DOHH2 (cell line): ENCODE measurements around the gene TBX3.

Experiments used
- H3F3A ChIP-seq: fragments of 200-600 bp; sonication (generic), shearing (Covaris generic); 2 replicates; pipeline ENCODE4 v1.6.0; 2016; ENCODE audit warnings: antibody characterized with exemption, mild to moderate bottlenecking; ENCODE audit not compliant: control insufficient read depth, insufficient read depth
- H3K27ac ChIP-seq: fragments of 200-600 bp; sonication (generic); 2 replicates; pipeline ENCODE4 v1.5.1; 2014; ENCODE audit warnings: low read depth, mild to moderate bottlenecking, low read length, moderate library complexity
- H3K27me3 ChIP-seq: fragments of 200-600 bp; sonication (generic); 2 replicates; pipeline ENCODE4 v1.6.1; 2014; ENCODE audit warnings: mild to moderate bottlenecking, low read length, mixed read lengths; ENCODE audit not compliant: control insufficient read depth
- H3K36me3 ChIP-seq: fragments of 200-600 bp; sonication (generic); 2 replicates; pipeline ENCODE4 v1.6.1; 2014; ENCODE audit warnings: mild to moderate bottlenecking, low read length, moderate library complexity, mixed read lengths; ENCODE audit not compliant: control insufficient read depth
- H3K4me1 ChIP-seq: fragments of 200-600 bp; sonication (generic); 2 replicates; pipeline ENCODE4 v1.6.1; 2014; ENCODE audit warnings: mild to moderate bottlenecking, low read length, mixed read lengths; ENCODE audit not compliant: control insufficient read depth
- H3K4me2 ChIP-seq: fragments of 200-600 bp; sonication (generic); 2 replicates; pipeline ENCODE4 v1.6.0; 2014; ENCODE audit warnings: mild to moderate bottlenecking, low read length, moderate library complexity
- H3K4me3 ChIP-seq: fragments of 200-600 bp; sonication (generic); 2 replicates; pipeline ENCODE4 v1.5.1; 2014; ENCODE audit warnings: mild to moderate bottlenecking, low read length, mixed read lengths
- H3K79me2 ChIP-seq: fragments of 200-600 bp; sonication (generic); 2 replicates; pipeline ENCODE4 v1.6.1; 2014; ENCODE audit warnings: mild to moderate bottlenecking, low read length, mixed read lengths; ENCODE audit not compliant: control insufficient read depth
- H3K9me2 ChIP-seq: fragments of 200-600 bp; sonication (generic); replicated peaks from 2 replicates; pipeline ENCODE4 v1.6.1; 2014; ENCODE audit warnings: mild to moderate bottlenecking, low read length, mixed read lengths; ENCODE audit not compliant: control insufficient read depth
- H3K9me3 ChIP-seq: fragments of 200-600 bp; sonication (generic); 2 replicates; pipeline ENCODE4 v1.6.1; 2014; ENCODE audit warnings: antibody characterized with exemption, low read length, mixed read lengths; ENCODE audit not compliant: control insufficient read depth, insufficient read depth
- H4K20me1 ChIP-seq: fragments of 200-600 bp; sonication (generic); 2 replicates; pipeline ENCODE4 v1.6.0; 2014; ENCODE audit warnings: low read depth, mild to moderate bottlenecking, antibody characterized with exemption, low read length, moderate library complexity; ENCODE audit not compliant: control insufficient read depth, insufficient read depth
- EZH2phosphoT487 ChIP-seq: fragments of 200-600 bp; sonication (generic); IDR thresholded peaks from 2 replicates; pipeline ENCODE4 v1.6.1; 2017; ENCODE audit warnings: borderline replicate concordance, mild to moderate bottlenecking, antibody characterized with exemption, low read length, moderate library complexity, mixed read lengths
- TF ChIP-seq, protein P1 (sequence below): fragments of 200-600 bp; sonication (generic); IDR thresholded peaks from one replicate; pipeline ENCODE4 v1.5.1; 2014; ENCODE audit warnings: antibody characterized with exemption, mild to moderate bottlenecking, low read depth, low read length; ENCODE audit not compliant: poor library complexity, severe bottlenecking

Gene TBX3

DNA sequence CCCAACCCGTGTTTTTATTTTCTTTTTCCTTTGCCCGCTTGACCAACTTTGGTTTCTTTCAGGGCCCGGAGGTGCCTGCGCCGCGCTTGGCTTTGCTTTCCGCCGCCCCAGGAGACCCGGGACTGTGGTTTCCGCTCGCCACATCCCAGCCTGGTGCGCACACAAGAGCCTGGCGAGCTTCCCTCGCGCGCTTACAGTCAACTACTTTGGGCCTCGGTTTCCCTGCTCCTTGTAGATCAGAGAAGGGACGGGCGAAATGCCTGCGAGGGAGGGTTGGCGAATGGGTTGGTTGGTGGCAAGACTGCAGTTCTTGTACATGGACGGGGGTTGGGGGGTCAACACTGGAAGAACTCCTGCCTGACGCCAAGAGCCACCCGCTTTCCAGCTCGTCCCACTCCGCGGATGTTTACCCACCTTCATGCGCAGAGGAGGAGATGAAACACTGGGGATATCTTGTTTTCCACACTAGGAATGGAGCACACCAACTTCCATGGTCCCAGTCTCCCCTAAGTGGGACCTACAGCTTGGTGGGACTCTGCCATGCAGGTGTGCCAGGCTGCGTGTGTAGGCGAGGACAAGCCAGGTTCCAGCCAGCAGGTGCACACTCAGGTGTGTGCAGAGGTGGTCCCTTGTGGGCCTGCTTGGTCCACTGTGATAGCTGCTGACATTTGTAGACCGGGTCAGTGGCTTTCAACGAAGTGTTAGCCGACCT, 16.6 kb upstream of the TBX3 start:
- no peaks in the 10 kb centered on the region for H4K20me1 ChIP-seq
- H3K27ac ChIP-seq, result no peak overlapping the region
- no peaks in the 10 kb centered on the region for H3K36me3 ChIP-seq
- H3F3A ChIP-seq, result no peaks in the 10 kb centered on the region
- H3K4me2 ChIP-seq, result no peak overlapping the region
- peaks cover 3% of the 10 kb centered on the region; the same call in 1 of the 2 replicates for H3K27me3 ChIP-seq
- no peak for TF ChIP-seq EZH2phosphoT487
- TF ChIP-seq, protein P1, sequence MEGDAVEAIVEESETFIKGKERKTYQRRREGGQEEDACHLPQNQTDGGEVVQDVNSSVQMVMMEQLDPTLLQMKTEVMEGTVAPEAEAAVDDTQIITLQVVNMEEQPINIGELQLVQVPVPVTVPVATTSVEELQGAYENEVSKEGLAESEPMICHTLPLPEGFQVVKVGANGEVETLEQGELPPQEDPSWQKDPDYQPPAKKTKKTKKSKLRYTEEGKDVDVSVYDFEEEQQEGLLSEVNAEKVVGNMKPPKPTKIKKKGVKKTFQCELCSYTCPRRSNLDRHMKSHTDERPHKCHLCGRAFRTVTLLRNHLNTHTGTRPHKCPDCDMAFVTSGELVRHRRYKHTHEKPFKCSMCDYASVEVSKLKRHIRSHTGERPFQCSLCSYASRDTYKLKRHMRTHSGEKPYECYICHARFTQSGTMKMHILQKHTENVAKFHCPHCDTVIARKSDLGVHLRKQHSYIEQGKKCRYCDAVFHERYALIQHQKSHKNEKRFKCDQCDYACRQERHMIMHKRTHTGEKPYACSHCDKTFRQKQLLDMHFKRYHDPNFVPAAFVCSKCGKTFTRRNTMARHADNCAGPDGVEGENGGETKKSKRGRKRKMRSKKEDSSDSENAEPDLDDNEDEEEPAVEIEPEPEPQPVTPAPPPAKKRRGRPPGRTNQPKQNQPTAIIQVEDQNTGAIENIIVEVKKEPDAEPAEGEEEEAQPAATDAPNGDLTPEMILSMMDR, result no peak
- H3K79me2 ChIP-seq, result no peaks in the 10 kb centered on the region
- H3K4me1 ChIP-seq, result no peaks in the 10 kb centered on the region
- H3K9me2 ChIP-seq, result no peaks in the 10 kb centered on the region
- H3K9me3 ChIP-seq, result no peaks in the 10 kb centered on the region
- H3K4me3 ChIP-seq, result no peak overlapping the region

GRCh38 chr12:114698566-114699163, 14.7 kb upstream of the TBX3 start:
- Histone ChIP-seq H3K4me2 (no peak overlapping the region), H3K36me3 (no peaks in the 10 kb centered on the region), H3K4me1 (no peaks in the 10 kb centered on the region), H3K27ac (no peak overlapping the region), H3K79me2 (no peaks in the 10 kb centered on the region), H3K4me3 (no peak overlapping the region), H4K20me1 (no peaks in the 10 kb centered on the region), H3K27me3 (peaks cover 11% of the 10 kb centered on the region), H3K9me2 (no peaks in the 10 kb centered on the region), H3F3A (no peaks in the 10 kb centered on the region), H3K9me3 (no peaks in the 10 kb centered on the region)
- TF ChIP-seq, protein P1, result no peak
- no peak for TF ChIP-seq EZH2phosphoT487

DNA sequence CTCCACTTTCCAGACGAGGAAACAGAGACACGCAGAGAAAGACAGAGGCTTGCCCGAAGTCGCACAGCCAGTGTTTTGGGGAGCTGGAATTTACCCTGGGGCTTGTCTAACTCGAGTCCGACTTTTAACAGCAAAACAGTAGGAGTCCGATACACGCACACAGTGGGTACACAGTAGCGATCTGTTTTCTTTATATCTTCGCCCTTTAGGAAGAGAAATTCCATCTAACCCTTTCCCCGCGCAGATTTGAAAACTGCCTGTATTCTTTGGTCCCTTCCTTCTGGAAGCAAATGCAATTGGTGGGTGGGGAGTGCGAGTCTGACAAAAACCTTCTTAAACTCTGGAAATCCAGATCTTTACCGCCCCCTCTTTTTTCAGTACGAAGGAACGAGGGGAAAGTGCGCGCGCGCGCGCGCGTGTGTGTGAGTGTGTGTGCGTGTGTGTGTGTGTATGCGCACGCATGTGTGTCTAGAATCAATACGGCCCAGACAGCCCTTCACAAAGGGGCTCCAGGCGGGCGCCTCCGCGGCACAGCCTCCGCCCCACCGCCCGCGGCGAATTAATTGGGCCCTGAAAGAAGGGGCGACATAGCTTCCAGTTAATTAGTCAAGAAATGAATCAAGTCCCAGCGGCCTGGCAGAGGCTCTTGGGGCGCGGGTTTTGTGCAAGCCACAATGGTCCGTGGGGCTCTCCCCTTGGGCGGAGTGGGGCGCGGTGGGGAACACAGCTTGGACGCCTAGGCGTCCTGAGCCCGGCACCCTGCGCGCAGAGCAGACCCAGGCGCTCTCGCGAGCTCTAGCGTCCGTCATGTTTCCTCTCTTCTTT, 14.0 kb upstream of the TBX3 start:
- no peaks in the 10 kb centered on the region for H3K36me3 ChIP-seq
- H3F3A ChIP-seq, result no peaks in the 10 kb centered on the region
- H3K27me3 ChIP-seq, result peaks cover 12% of the 10 kb centered on the region
- TF ChIP-seq, protein P1, result no peak
- TF ChIP-seq EZH2phosphoT487, result no peak
- H3K4me2 ChIP-seq, result no peak overlapping the region
- H3K9me3 ChIP-seq, result no peaks in the 10 kb centered on the region
- H3K9me2 ChIP-seq, result no peaks in the 10 kb centered on the region
- H4K20me1 ChIP-seq, result no peaks in the 10 kb centered on the region
- H3K27ac ChIP-seq, result no peak overlapping the region
- H3K4me3 ChIP-seq, result no peak overlapping the region
- no peaks in the 10 kb centered on the region for H3K79me2 ChIP-seq
- H3K4me1 ChIP-seq, result no peaks in the 10 kb centered on the region
